ENCODE data around the gene ERGIC1. TPM values are rescaled to one million over a fixed set of nuclear protein-coding genes. Genes with fewer than 3 reads are reported as not detected.
A peak's percentile ranks its signal among the peaks of the same experiment; 100 is the strongest.

Gene ERGIC1
- total RNA-seq, 1 donor from 2014 or later: 105 TPM

- no peak for DNase-seq (ENCODE audit: low read depth)
- no peak overlapping the region for H3K4me3 ChIP-seq (ENCODE audit: low read depth, low read length)
- FAIRE-seq: no peak
- H3K27me3 ChIP-seq (ENCODE audit: control insufficient read depth, insufficient read depth, low read length): no peaks in the 10 kb centered on the region
- peaks cover 14% of the 10 kb centered on the region for H3K36me3 ChIP-seq (ENCODE audit: control insufficient read depth, insufficient read depth, low read length)
- TF ChIP-seq CTCF (IDR thresholded peaks at IDR 0.05; ENCODE audit: insufficient read depth, low read length, severe bottlenecking): no peak
These were observed 115.4 kb downstream of the ERGIC1 start for GRCh38 chr5:172949426-172949825.

DNA sequence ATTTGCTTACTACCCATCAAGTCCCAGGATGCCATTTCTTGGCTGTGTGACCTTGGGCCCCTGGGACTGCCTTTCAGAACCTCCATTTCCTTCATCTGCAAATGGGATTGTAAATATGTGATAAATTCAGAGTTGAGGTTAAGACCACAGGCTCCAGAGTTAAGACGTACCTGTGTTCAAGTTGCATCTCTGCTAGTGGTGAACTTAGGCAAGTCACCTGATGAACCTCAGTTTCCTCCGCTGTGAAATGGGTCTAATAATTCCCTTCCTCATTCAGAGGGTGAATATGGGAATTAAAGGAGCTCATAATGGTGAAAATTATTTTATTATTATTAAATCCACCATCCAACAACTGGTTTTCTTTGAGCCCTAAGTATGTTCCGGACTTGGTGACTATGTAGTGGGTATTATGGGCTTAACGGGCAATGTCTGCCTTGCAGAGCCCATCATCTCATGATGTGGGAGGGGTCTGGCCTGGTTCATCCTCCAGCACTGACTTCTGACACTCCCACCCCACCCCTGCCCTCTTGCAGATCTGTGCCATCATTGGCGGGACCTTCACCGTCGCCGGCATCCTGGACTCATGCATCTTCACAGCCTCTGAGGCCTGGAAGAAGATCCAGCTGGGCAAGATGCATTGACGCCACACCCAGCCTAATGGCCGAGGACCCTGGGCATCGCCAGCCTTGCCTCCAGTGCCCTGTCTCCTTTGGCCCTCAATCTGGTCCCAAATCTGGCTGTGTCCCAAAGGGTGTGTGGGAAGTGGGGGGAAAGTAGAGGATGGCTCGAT lies 116.3 kb downstream of the ERGIC1 start:
- FAIRE-seq (no peak), DNase-seq (ENCODE audit: low read depth) (no peak)
- no peak overlapping the region for H3K4me3 ChIP-seq (ENCODE audit: low read depth, low read length)
- peaks cover 13% of the 10 kb centered on the region for H3K36me3 ChIP-seq (ENCODE audit: control insufficient read depth, insufficient read depth, low read length)
- TF ChIP-seq CTCF (IDR thresholded peaks at IDR 0.05; ENCODE audit: insufficient read depth, low read length, severe bottlenecking): no peak
- H3K27me3 ChIP-seq (ENCODE audit: control insufficient read depth, insufficient read depth, low read length): no peaks in the 10 kb centered on the region

GRCh38 chr5:172951371-172952033 lies 117.5 kb downstream of the ERGIC1 start:
- Histone ChIP-seq H3K36me3 (ENCODE audit: control insufficient read depth, insufficient read depth, low read length) (peaks cover 7% of the 10 kb centered on the region), H3K4me3 (ENCODE audit: low read depth, low read length) (no peak overlapping the region), H3K27me3 (ENCODE audit: control insufficient read depth, insufficient read depth, low read length) (no peaks in the 10 kb centered on the region)
- no peak for TF ChIP-seq CTCF (IDR thresholded peaks at IDR 0.05; ENCODE audit: insufficient read depth, low read length, severe bottlenecking)
- DNase-seq (ENCODE audit: low read depth) (no peak), FAIRE-seq (no peak)

DNA sequence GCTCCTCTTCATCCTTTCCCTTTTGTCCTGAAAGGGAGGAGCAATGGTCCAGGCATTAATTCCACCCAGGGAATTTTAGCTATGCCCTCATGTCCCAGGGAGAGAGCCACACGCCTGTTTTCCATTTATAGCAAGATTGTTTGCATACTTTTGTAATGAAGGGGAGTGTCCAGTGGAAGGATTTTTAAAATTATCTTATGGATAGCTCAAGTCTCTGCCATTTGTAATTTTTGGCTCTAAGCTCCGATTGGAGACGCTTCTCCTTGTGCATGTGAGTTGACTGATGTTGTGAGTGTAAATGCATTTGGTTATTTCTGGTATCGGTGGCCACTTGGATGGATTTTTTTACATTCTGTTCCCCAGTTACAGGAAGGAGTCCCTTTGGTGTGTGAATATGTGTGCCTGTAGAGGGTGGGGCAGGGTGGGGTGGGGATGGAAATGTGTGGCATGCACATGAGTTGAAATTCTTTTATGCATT lies 118.0 kb downstream of the ERGIC1 start:
- no peak overlapping the region for H3K4me3 ChIP-seq (ENCODE audit: low read depth, low read length)
- FAIRE-seq: no peak
- peaks cover 7% of the 10 kb centered on the region for H3K36me3 ChIP-seq (ENCODE audit: control insufficient read depth, insufficient read depth, low read length)
- no peak for TF ChIP-seq CTCF (IDR thresholded peaks at IDR 0.05; ENCODE audit: insufficient read depth, low read length, severe bottlenecking)
- no peaks in the 10 kb centered on the region for H3K27me3 ChIP-seq (ENCODE audit: control insufficient read depth, insufficient read depth, low read length)
- DNase-seq (ENCODE audit: low read depth): no peak

DNA sequence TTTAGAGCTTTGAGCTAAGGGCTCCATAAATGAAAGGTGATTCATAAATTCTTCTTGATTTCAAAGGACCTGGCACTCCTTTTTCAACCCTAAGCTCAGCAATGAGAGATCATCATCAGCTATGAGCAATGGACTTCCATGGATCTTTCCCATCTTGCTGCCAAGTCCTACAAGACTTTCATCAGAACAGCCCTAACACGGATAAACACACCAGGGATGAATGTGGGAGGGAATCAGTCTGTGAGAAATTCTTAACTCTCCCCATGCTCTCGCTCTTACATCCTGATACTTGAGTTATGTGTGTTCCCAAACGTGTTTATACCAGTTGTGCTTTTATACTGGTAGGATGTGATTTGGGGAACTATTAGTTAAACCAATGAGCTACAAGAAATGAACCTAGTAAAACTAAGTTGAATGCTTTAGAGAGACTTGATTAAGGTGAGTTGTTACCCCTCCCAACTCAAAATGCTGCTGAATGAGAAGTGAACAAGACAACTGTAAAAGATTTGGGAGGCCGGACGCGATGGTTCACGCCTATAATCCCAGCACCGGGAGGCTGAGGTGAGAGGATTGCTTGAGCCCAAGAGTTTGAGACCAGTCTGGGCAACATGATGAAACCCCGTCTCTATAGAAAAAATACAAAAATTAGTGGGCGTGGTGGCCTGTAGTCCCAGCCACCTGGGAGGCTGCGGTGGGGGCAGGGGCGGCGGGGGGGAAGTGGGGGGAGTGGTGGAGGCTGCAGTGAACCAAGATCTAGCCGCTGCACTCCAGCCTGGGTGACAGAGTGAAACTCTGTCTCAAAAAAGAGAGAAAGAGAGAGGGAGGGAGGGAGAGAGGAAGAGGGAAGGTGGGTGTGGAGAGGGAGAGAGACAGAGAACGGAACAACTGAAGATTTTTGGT lies 120.0 kb downstream of the ERGIC1 start:
- no peaks in the 10 kb centered on the region for H3K27me3 ChIP-seq (ENCODE audit: control insufficient read depth, insufficient read depth, low read length)
- H3K4me3 ChIP-seq (ENCODE audit: low read depth, low read length): no peak overlapping the region
- peaks cover 6% of the 10 kb centered on the region for H3K36me3 ChIP-seq (ENCODE audit: control insufficient read depth, insufficient read depth, low read length)
- no peak for TF ChIP-seq CTCF (IDR thresholded peaks at IDR 0.05; ENCODE audit: insufficient read depth, low read length, severe bottlenecking)
- DNase-seq (ENCODE audit: low read depth): peak; percentile 88
- FAIRE-seq: no peak

Data from bronchial epithelial cell (primary cell).